ENCODE measurements around the gene TANGO6. TPM values are rescaled to one million over a fixed set of nuclear protein-coding genes. Genes with fewer than 3 reads are reported as not detected.
"Not testable (repeated sequence)": the region's sequence is repeated elsewhere in the genome, so short reads cannot be mapped to it uniquely, and the experiment has no call there.

The TANGO6 gene
- total RNA-seq = 10 to 100 TPM; 24.1 to 36.3 TPM

DNA sequence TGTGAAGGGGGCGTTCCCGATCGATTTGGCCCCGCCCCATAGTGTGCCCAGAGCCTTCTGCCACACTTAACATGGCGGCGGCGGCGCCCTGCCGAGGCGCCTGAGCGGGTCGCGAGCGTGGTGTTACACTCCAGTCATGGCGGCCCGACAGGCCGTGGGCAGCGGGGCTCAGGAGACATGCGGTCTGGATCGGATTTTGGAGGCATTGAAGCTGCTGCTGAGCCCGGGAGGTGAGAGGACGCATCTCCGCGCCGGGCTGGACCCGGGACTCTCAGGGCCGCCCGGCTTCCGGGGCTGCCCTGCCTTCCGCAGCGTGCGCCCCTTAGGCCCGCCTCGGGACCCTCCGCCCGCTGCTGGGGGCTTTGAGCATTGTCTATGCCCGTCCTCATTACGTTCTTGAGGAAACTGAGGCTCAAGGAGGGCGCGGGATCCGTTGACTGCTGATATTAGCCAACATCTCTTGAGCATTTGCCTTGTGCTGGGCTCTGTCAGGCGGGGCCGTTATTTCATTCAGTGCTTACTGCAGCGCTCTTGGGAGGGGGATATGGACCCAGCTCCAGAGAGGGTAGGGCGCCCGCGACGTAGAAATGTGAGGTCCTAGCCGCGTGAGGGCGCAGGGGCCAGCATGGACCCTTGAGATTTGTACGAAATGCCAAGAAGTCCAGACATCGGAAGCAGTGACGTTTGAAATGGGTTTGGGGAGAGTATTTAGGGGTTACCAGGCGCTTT is at the start of gene TANGO6:
TSS of gene TANGO6 (plus strand) at position 50 of the 729 bp plus-strand sequence. CDS start at position 137, 87 bp downstream.
- Mint-ChIP-seq H3K4me1 (peaks cover 25% of the 10 kb centered on the region), H3K27me3 (no peaks in the 10 kb centered on the region), H3K4me3 (peak within 1 kb of the TSS; percentile 94), H3K9me3 (no peaks in the 10 kb centered on the region), H3K36me3 (ENCODE audit: low read depth) (peaks cover 11% of the 10 kb centered on the region), H3K27ac (peak within 1 kb of the TSS; percentile 71)
- ATAC-seq (replicated peaks) = peak; percentile 93

DNA sequence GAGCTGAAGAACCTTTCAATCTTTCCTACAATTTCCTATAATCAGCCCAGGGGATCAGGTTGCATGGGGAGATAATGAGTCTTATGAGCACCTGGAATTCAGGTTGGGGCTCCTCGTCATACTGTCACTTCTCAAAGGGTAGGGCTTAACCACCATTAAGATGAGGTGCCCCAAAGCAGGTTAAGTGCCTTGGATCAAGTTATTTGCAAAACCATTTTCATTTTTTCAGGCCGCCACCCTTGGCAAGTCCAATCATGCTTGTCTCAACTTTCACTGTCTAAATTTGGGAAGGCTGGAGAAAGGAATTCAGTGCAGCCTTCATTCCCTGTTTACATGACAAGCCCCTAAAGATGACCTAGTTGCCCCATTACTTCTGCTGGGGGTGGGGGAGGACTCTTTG is 44.9 kb upstream of the TANGO6 start:
- no peaks in the 10 kb centered on the region for H3K9me3 Mint-ChIP-seq
- no peaks in the 10 kb centered on the region for H3K27me3 Mint-ChIP-seq
- H3K4me3 Mint-ChIP-seq = no peak overlapping the region
- no peak for ATAC-seq (replicated peaks)
- H3K36me3 Mint-ChIP-seq (ENCODE audit: low read depth) = no peaks in the 10 kb centered on the region
- no peak overlapping the region for H3K27ac Mint-ChIP-seq
- H3K4me1 Mint-ChIP-seq = no peaks in the 10 kb centered on the region

DNA sequence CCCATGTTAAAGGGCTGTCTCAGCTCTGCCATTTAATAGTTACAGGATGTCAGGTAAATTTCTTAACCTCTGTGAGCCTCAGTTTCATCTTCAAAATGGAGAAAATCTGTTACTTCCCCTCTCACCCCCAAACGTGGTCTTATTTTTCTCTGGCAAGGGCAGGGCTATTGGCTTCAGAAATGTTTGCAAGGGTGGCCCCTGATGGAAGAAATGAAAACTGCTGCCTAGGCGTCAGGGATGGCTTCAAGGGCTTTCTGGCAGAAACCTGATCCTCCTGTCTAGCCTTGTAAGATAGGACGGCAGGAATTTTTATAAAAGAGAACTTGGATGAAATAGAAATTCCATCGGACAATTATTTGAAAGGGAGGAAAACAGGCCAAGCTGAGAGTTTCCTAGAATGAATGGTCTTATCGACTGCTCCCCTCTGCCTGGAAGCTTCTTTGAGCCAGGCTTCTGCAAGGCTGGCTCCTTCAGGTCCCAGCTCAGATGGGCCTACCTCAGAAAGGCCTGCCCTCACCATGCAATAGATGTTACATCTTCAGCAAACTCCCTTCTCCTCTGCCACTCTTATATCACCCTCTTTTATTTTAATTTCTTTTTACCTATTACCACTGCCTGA is 43.0 kb upstream of the TANGO6 start:
- ATAC-seq (replicated peaks) = peak; percentile 72
- no peaks in the 10 kb centered on the region for H3K9me3 Mint-ChIP-seq
- no peaks in the 10 kb centered on the region for H3K4me1 Mint-ChIP-seq
- no peak overlapping the region for H3K4me3 Mint-ChIP-seq
- no peaks in the 10 kb centered on the region for H3K27me3 Mint-ChIP-seq
- no peaks in the 10 kb centered on the region for H3K36me3 Mint-ChIP-seq (ENCODE audit: low read depth)
- H3K27ac Mint-ChIP-seq = no peak overlapping the region

DNA sequence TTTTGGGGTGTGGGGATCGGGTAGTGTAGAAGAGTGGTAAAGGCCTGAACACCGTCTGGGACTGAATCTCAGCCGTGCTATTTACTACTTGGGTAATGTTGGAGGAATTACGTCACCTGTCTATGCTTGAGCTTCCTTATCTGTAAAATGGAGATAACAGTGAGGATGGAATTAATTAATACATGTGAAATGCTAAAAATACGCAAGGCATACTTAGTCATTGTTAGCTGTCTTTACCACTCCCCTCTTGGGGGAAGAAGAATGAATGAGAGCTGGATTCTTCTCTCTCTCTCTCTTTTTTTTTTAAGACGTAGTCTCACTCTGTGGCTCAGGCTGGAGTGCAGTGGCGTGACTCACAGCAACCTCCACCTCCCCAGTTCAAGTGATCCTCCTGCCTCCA is 41.1 kb upstream of the TANGO6 start:
- Mint-ChIP-seq H3K9me3 (no peaks in the 10 kb centered on the region), H3K4me3 (no peak overlapping the region), H3K27me3 (no peaks in the 10 kb centered on the region), H3K36me3 (ENCODE audit: low read depth) (no peaks in the 10 kb centered on the region), H3K4me1 (no peaks in the 10 kb centered on the region), H3K27ac (no peak overlapping the region)
- no peak for ATAC-seq (replicated peaks)

DNA sequence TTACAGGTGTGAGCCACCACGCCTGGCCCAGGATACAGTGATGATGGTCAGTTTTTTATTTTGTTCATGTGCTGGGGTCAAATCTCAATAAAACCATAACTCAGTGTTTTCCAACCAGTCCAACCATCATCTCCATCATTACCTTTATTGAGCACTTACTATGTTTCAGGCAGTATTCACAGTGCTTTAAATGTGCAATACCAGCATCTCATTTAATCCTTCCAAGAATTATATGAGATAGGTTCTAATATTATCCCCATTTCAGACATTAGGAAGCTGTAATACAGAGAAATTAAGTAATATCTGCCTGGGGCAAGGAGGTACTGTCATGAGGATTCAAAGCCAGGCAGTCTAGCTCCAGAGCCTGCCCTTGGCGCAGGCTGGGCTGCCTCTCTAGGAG is 36.9 kb upstream of the TANGO6 start:
- H3K4me1 Mint-ChIP-seq = no peaks in the 10 kb centered on the region
- H3K9me3 Mint-ChIP-seq = no peaks in the 10 kb centered on the region
- H3K27ac Mint-ChIP-seq = no peak overlapping the region
- H3K27me3 Mint-ChIP-seq = no peaks in the 10 kb centered on the region
- H3K36me3 Mint-ChIP-seq (ENCODE audit: low read depth) = no peaks in the 10 kb centered on the region
- H3K4me3 Mint-ChIP-seq = no peak overlapping the region
- ATAC-seq (replicated peaks) = no peak

DNA sequence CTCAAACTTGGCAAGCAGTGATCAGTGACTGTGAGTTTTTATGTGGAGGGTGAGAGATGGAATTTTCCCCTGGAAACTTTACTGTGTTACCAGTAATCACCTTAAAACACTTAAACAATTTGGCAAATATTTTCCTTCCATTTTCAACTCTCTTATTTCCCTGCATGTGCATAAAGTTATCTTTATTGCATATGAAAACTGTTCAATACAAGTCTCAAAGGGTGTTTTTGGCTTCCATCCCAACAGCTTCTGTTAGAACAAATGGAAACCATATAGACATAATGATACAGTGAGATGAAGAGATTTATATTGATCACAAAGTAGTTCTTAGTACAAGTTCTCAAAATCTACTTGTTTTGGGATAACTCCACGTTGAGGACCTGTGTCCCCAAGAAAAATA is 36.4 kb upstream of the TANGO6 start:
- H3K36me3 Mint-ChIP-seq (ENCODE audit: low read depth) = no peaks in the 10 kb centered on the region
- H3K9me3 Mint-ChIP-seq = no peaks in the 10 kb centered on the region
- H3K27ac Mint-ChIP-seq = no peak overlapping the region
- H3K4me3 Mint-ChIP-seq = no peak overlapping the region
- no peaks in the 10 kb centered on the region for H3K4me1 Mint-ChIP-seq
- no peak for ATAC-seq (replicated peaks)
- H3K27me3 Mint-ChIP-seq = no peaks in the 10 kb centered on the region

DNA sequence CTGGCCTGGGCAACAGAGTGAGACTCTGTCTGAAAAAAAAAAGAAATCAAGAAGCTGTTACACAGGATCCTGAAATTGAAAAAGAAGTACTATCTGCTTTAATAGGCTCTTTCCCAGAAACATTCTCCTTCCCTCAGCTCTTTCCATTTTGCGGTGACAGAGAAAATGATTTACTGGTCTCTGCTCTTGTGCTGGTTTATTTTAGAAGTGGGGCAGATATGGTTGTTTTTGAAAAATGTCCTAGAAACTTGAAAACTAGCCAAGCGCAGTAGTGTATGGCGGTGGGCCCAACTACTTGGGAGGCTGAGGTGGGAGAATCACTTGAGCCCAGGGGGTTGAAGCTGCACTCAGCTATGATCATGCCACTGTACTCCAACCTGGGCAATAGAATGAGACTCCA is 28.8 kb upstream of the TANGO6 start:
- Mint-ChIP-seq H3K4me3 (no peak overlapping the region), H3K27me3 (no peaks in the 10 kb centered on the region), H3K9me3 (no peaks in the 10 kb centered on the region), H3K27ac (no peak overlapping the region), H3K4me1 (no peaks in the 10 kb centered on the region), H3K36me3 (ENCODE audit: low read depth) (no peaks in the 10 kb centered on the region)
- no peak for ATAC-seq (replicated peaks)

DNA sequence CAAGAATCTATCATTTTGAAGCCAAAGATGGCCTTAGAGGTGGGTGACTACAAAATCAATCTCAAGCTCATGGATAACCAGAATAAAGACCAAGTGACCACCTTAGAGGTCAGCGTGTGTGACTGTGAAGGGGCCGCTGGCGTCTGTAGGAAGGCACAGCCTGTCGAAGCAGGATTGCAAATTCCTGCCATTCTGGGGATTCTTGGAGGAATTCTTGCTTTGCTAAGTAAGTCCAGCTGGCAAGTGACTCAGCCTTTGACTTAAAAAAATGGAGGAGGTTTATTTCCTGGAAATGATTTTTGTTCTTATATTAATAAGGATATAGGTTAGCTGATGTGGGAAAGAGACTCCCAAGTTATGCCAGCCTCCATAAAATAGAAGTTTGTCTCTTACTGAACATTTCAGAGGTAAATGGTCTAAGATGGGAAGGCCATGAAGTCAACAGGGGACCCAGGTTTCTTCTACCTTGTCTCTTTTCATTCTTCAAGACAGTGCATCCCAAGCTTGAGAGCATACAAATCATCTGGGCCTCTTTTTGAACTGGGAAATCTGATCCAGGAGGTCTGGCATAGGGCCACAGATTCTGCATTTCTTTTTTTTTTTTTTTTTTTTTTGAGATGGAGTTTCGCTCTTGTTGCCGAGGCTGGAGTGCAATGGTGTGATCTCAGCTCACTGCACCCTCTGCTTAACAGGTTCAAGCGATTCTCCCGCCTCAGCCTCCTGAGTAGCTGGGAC is 19.8 kb upstream of the TANGO6 start:
- Mint-ChIP-seq H3K27ac (no peak overlapping the region), H3K4me3 (no peak overlapping the region), H3K36me3 (ENCODE audit: low read depth) (no peaks in the 10 kb centered on the region), H3K9me3 (no peaks in the 10 kb centered on the region), H3K4me1 (no peaks in the 10 kb centered on the region), H3K27me3 (no peaks in the 10 kb centered on the region)
- ATAC-seq (replicated peaks) = no peak

DNA sequence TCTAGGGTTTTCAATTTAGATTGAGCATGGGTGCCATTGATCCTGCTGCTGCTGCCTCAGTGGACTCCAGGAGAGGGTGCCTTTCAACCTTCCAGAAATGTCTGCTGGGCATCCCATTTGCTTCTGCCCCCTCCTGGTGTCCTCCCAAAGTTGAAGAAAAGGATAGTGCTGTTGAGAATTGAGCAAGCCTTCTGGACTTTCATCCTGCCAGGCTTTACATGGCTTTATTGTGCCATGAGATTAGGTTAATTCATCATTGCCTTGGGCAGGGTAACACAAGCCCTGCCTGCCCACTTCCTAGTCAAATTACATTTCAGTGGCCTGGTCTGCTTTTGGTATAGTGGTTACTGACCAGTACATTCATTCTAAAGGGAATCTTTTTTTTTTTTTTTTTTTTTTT is 17.9 kb upstream of the TANGO6 start:
- H3K36me3 Mint-ChIP-seq (ENCODE audit: low read depth) = no peaks in the 10 kb centered on the region
- ATAC-seq (replicated peaks) = no peak
- H3K27me3 Mint-ChIP-seq = no peaks in the 10 kb centered on the region
- no peak overlapping the region for H3K4me3 Mint-ChIP-seq
- no peak overlapping the region for H3K27ac Mint-ChIP-seq
- no peaks in the 10 kb centered on the region for H3K4me1 Mint-ChIP-seq
- H3K9me3 Mint-ChIP-seq = no peaks in the 10 kb centered on the region

DNA sequence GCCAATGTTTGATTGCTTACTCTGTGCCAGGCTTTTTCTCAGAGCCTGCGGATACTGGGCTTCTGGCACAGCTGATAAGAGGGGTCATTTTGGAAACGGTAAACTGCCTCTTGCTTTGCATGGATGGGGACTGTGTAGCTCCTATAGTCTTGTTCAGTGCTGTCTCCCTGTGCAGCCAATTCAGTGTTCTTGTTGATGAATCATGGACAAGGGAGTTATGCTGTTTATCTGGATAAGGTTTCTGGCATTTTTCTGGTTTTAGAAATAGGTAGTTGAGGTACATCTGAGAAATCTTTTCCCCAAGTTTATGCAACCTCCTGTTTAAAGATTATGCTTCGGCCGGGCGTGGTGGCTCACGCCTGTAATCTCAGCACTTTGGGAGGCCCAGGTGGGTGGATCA is 16.7 kb upstream of the TANGO6 start:
- H3K27ac Mint-ChIP-seq = no peak overlapping the region
- H3K27me3 Mint-ChIP-seq = no peaks in the 10 kb centered on the region
- H3K9me3 Mint-ChIP-seq = no peaks in the 10 kb centered on the region
- no peaks in the 10 kb centered on the region for H3K36me3 Mint-ChIP-seq (ENCODE audit: low read depth)
- no peak overlapping the region for H3K4me3 Mint-ChIP-seq
- ATAC-seq (replicated peaks) = no peak
- no peaks in the 10 kb centered on the region for H3K4me1 Mint-ChIP-seq

DNA sequence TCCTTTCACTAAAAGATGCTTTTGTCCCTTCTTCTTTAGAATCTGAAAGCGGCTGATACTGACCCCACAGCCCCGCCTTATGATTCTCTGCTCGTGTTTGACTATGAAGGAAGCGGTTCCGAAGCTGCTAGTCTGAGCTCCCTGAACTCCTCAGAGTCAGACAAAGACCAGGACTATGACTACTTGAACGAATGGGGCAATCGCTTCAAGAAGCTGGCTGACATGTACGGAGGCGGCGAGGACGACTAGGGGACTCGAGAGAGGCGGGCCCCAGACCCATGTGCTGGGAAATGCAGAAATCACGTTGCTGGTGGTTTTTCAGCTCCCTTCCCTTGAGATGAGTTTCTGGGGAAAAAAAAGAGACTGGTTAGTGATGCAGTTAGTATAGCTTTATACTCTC is 10.1 kb upstream of the TANGO6 start:
- H3K9me3 Mint-ChIP-seq = no peaks in the 10 kb centered on the region
- ATAC-seq (replicated peaks) = no peak
- no peaks in the 10 kb centered on the region for H3K4me1 Mint-ChIP-seq
- H3K4me3 Mint-ChIP-seq = no peak overlapping the region
- H3K36me3 Mint-ChIP-seq (ENCODE audit: low read depth) = no peaks in the 10 kb centered on the region
- no peaks in the 10 kb centered on the region for H3K27me3 Mint-ChIP-seq
- no peak overlapping the region for H3K27ac Mint-ChIP-seq

DNA sequence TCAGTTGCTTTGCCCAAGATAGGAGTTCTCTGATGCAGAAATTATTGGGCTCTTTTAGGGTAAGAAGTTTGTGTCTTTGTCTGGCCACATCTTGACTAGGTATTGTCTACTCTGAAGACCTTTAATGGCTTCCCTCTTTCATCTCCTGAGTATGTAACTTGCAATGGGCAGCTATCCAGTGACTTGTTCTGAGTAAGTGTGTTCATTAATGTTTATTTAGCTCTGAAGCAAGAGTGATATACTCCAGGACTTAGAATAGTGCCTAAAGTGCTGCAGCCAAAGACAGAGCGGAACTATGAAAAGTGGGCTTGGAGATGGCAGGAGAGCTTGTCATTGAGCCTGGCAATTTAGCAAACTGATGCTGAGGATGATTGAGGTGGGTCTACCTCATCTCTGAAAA is 8.8 kb upstream of the TANGO6 start:
- H3K27me3 Mint-ChIP-seq = no peaks in the 10 kb centered on the region
- no peak for ATAC-seq (replicated peaks)
- no peak overlapping the region for H3K27ac Mint-ChIP-seq

DNA sequence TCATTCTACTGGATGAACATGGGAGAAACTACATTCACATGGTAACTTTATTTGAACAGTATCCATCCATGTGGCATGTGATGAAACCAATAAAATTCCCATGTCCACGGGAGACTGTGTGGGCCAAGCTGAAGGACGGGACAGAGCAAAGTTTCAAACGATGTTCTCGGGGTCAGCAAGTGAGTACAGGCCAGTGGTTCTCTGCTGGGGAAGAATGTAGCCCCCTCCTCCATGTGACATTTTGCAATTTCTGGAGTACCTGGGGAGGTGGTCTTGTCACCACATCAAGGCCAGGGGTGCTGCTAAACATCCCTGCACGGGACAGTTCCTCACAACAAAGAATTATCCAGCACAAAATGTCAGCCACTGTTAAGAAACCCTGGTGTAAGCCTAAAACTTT is 7.4 kb upstream of the TANGO6 start:
- H3K4me3 Mint-ChIP-seq = no peak overlapping the region
- ATAC-seq (replicated peaks) = no peak

More for the DNA sequence above, 8.8 kb upstream of the TANGO6 start:
- H3K9me3 Mint-ChIP-seq = no peaks in the 10 kb centered on the region
- H3K36me3 Mint-ChIP-seq (ENCODE audit: low read depth) = no peaks in the 10 kb centered on the region
- H3K4me3 Mint-ChIP-seq = no peak overlapping the region
- no peaks in the 10 kb centered on the region for H3K4me1 Mint-ChIP-seq

DNA sequence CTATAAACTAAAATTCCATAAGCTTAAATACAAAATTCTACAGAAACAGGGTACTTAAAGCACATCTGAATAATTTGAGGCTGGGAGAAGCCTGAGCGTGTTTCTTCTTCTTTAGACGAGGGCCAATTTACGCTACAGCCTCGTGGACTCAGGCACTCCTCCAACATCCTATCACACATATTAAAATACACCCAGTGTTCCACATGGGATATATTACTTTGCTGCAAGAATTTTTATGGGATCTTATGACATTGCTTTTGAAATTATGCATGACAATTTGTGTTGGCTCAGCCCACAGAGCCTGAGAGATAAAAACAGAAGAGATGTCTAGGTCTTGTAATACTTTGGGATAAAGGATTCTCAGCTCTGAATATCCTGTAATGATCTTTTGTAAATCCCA is 3.5 kb upstream of the TANGO6 start:
- no peak for ATAC-seq (replicated peaks)
- no peak overlapping the region for H3K4me3 Mint-ChIP-seq
- H3K36me3 Mint-ChIP-seq (ENCODE audit: low read depth) = no peaks in the 10 kb centered on the region
- H3K4me1 Mint-ChIP-seq = peaks cover 12% of the 10 kb centered on the region
- H3K27ac Mint-ChIP-seq = no peak overlapping the region
- no peaks in the 10 kb centered on the region for H3K9me3 Mint-ChIP-seq
- no peaks in the 10 kb centered on the region for H3K27me3 Mint-ChIP-seq

More for the DNA sequence above, 7.4 kb upstream of the TANGO6 start:
- H3K36me3 Mint-ChIP-seq (ENCODE audit: low read depth) = no peaks in the 10 kb centered on the region
- no peaks in the 10 kb centered on the region for H3K4me1 Mint-ChIP-seq
- no peaks in the 10 kb centered on the region for H3K9me3 Mint-ChIP-seq
- no peak overlapping the region for H3K27ac Mint-ChIP-seq
- H3K27me3 Mint-ChIP-seq = no peaks in the 10 kb centered on the region

DNA sequence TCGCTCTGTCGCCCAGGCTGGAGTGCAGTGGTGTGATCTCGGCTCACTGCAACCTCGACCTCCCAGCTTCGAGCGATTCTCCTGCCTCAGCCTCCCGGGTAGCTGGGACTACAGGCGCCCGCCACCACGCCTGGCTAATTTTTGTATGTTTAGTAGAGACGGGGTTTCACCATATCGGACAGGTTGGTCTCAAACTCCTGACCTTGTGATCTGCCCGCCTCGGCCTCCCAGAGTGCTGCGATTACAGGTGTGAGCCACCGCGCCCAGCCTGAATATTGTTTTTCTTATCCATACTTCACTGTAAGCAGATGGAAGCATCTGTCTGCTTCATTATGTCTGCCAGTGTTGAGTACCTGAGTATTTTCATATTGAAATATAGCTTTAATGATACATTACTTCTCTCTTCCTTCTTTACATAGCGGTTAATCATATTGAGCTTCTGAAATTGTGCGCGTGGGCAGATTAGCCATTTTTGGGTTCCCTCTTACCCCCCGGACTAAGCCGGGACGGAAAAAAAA is 308 bp upstream of the TANGO6 start:
- not testable (repeated sequence) for H3K27me3 Mint-ChIP-seq; H3K9me3 Mint-ChIP-seq; ATAC-seq (replicated peaks)
- Mint-ChIP-seq H3K4me3 (peak overlapping the region; percentile 94), H3K36me3 (ENCODE audit: low read depth) (peaks cover 11% of the 10 kb centered on the region), H3K4me1 (peaks cover 23% of the 10 kb centered on the region), H3K27ac (peak overlapping the region; percentile 71)
